ENCODE results near the gene VWF.
"Not testable (repeated sequence)": the region's sequence is repeated elsewhere in the genome, so short reads cannot be mapped to it uniquely, and the experiment has no call there.

Gene VWF

GRCh38 chr12:6030081-6030480 is 94.4 kb downstream of the VWF start:
- 90% methylated on average over 2 of the region's 3 CpGs for WGBS
- Histone ChIP-seq H3K14ac (ENCODE audit: low read length in 2 of 2) (no peak overlapping the region), H2BK5ac (ENCODE audit: low read depth, low read length, poor library complexity, severe bottlenecking) (no peak overlapping the region), H2AFZ (ENCODE audit: low read depth, low read length) (no peak overlapping the region), H3K4me1 (ENCODE audit: control insufficient read depth, insufficient read depth, low read depth, low read length) (peaks cover 10% of the 10 kb centered on the region), H3K4ac (ENCODE audit: low read depth in 1 of 2, low read length in 2 of 2) (no peak overlapping the region), H2BK12ac (ENCODE audit: low read length in 2 of 2) (no peak overlapping the region), H3K4me3 (ENCODE audit: insufficient read depth in 1 of 2, low read depth in 1 of 2, low read length in 2 of 2) (no peak overlapping the region), H2BK15ac (ENCODE audit: low read depth, poor library complexity, severe bottlenecking) (no peak overlapping the region), H3K27me3 (ENCODE audit: control insufficient read depth in 1 of 2, insufficient read depth in 1 of 2, low read length in 2 of 2) (peaks cover 0 to 7% of the 10 kb centered on the region in 2 experiments), H3K18ac (ENCODE audit: low read depth in 1 of 2, low read length in 2 of 2) (no peak overlapping the region), H2AK5ac (ENCODE audit: low read length, severe bottlenecking) (no peak overlapping the region), H3K36me3 (ENCODE audit: control insufficient read depth in 1 of 2, insufficient read depth in 2 of 2, low read depth in 1 of 2, low read length in 2 of 2) (no peaks in the 10 kb centered on the region), H4K8ac (ENCODE audit: low read length) (no peak overlapping the region), H2BK120ac (ENCODE audit: low read depth, low read length) (no peak overlapping the region), H3K23ac (ENCODE audit: low read length in 2 of 2) (no peak overlapping the region), H3K79me1 (replicated peaks; ENCODE audit: low read length, poor library complexity, severe bottlenecking) (no peaks in the 10 kb centered on the region), H3K9ac (ENCODE audit: low read length) (no peak overlapping the region), H4K91ac (ENCODE audit: low read length) (no peak overlapping the region), H3K4me2 (ENCODE audit: low read length, poor library complexity, severe bottlenecking) (no peak overlapping the region), H3K27ac (ENCODE audit: low read length, poor library complexity, severe bottlenecking) (no peak overlapping the region), H3K9me3 (ENCODE audit: control insufficient read depth, low read length) (peaks cover 8% of the 10 kb centered on the region)
- no peak for DNase-seq

- H2BK5ac ChIP-seq (ENCODE audit: low read depth, low read length, poor library complexity, severe bottlenecking), result no peak overlapping the region
- no peak overlapping the region for H2BK15ac ChIP-seq (ENCODE audit: low read depth, poor library complexity, severe bottlenecking)
- no peak overlapping the region for H2BK120ac ChIP-seq (ENCODE audit: low read depth, low read length)
- no peak overlapping the region for H3K4me2 ChIP-seq (ENCODE audit: low read length, poor library complexity, severe bottlenecking)
- no peak overlapping the region for H3K4ac ChIP-seq (ENCODE audit: low read depth in 1 of 2, low read length in 2 of 2)
- H3K4me1 ChIP-seq (ENCODE audit: control insufficient read depth, insufficient read depth, low read depth, low read length), result peaks cover 9% of the 10 kb centered on the region
- H2AFZ ChIP-seq (ENCODE audit: low read depth, low read length), result no peak overlapping the region
- no peak overlapping the region for H3K9ac ChIP-seq (ENCODE audit: low read length)
- WGBS, result 62% methylated on average over 4 of the region's 5 CpGs
- peaks cover 0 to 4% of the 10 kb centered on the region in 2 experiments for H3K27me3 ChIP-seq (ENCODE audit: control insufficient read depth in 1 of 2, insufficient read depth in 1 of 2, low read length in 2 of 2)
- DNase-seq, result no peak
- peaks cover 8% of the 10 kb centered on the region for H3K9me3 ChIP-seq (ENCODE audit: control insufficient read depth, low read length)
- no peak overlapping the region for H3K18ac ChIP-seq (ENCODE audit: low read depth in 1 of 2, low read length in 2 of 2)
- H3K4me3 ChIP-seq (ENCODE audit: insufficient read depth in 1 of 2, low read depth in 1 of 2, low read length in 2 of 2), result no peak overlapping the region
- H4K8ac ChIP-seq (ENCODE audit: low read length), result no peak overlapping the region
- H2AK5ac ChIP-seq (ENCODE audit: low read length, severe bottlenecking), result no peak overlapping the region
- H3K23ac ChIP-seq (ENCODE audit: low read length in 2 of 2), result no peak overlapping the region
- H4K91ac ChIP-seq (ENCODE audit: low read length), result no peak overlapping the region
- no peaks in the 10 kb centered on the region for H3K79me1 ChIP-seq (replicated peaks; ENCODE audit: low read length, poor library complexity, severe bottlenecking)
- no peak overlapping the region for H2BK12ac ChIP-seq (ENCODE audit: low read length in 2 of 2)
- H3K14ac ChIP-seq (ENCODE audit: low read length in 2 of 2), result no peak overlapping the region
- no peaks in the 10 kb centered on the region for H3K36me3 ChIP-seq (ENCODE audit: control insufficient read depth in 1 of 2, insufficient read depth in 2 of 2, low read depth in 1 of 2, low read length in 2 of 2)
- no peak overlapping the region for H3K27ac ChIP-seq (ENCODE audit: low read length, poor library complexity, severe bottlenecking)
Measured at GRCh38 chr12:6029401-6029800, 95.1 kb downstream of the VWF start.

GRCh38 chr12:6026998-6027397 is 97.5 kb downstream of the VWF start:
- Histone ChIP-seq H3K27me3 (ENCODE audit: control insufficient read depth in 1 of 2, insufficient read depth in 1 of 2, low read length in 2 of 2) (no peaks in the 10 kb centered on the region), H3K18ac (ENCODE audit: low read depth in 1 of 2, low read length in 2 of 2) (no peak overlapping the region), H3K23ac (ENCODE audit: low read length in 2 of 2) (no peak overlapping the region), H3K4me3 (ENCODE audit: insufficient read depth in 1 of 2, low read depth in 1 of 2, low read length in 2 of 2) (no peak overlapping the region), H3K9me3 (ENCODE audit: control insufficient read depth, low read length) (peaks cover 8% of the 10 kb centered on the region), H4K8ac (ENCODE audit: low read length) (no peak overlapping the region), H3K4me2 (ENCODE audit: low read length, poor library complexity, severe bottlenecking) (no peak overlapping the region), H3K79me1 (replicated peaks; ENCODE audit: low read length, poor library complexity, severe bottlenecking) (no peaks in the 10 kb centered on the region), H3K4me1 (ENCODE audit: control insufficient read depth, insufficient read depth, low read depth, low read length) (peaks cover 3% of the 10 kb centered on the region), H2AK5ac (ENCODE audit: low read length, severe bottlenecking) (no peak overlapping the region), H3K36me3 (ENCODE audit: control insufficient read depth in 1 of 2, insufficient read depth in 2 of 2, low read depth in 1 of 2, low read length in 2 of 2) (peaks cover 0 to under 1% of the 10 kb centered on the region in 2 experiments), H3K27ac (ENCODE audit: low read length, poor library complexity, severe bottlenecking) (no peak overlapping the region), H2BK15ac (ENCODE audit: low read depth, poor library complexity, severe bottlenecking) (no peak overlapping the region), H3K4ac (ENCODE audit: low read depth in 1 of 2, low read length in 2 of 2) (no peak overlapping the region), H2BK120ac (ENCODE audit: low read depth, low read length) (no peak overlapping the region), H2BK5ac (ENCODE audit: low read depth, low read length, poor library complexity, severe bottlenecking) (no peak overlapping the region), H2BK12ac (ENCODE audit: low read length in 2 of 2) (no peak overlapping the region), H3K14ac (ENCODE audit: low read length in 2 of 2) (no peak overlapping the region), H3K9ac (ENCODE audit: low read length) (no peak overlapping the region), H4K91ac (ENCODE audit: low read length) (no peak overlapping the region), H2AFZ (ENCODE audit: low read depth, low read length) (no peak overlapping the region)
- 78% methylated on average over 6 of the region's 6 CpGs for WGBS
- no peak for DNase-seq

- not testable (repeated sequence) for H2AK5ac ChIP-seq (ENCODE audit: low read length, severe bottlenecking); H3K14ac ChIP-seq (ENCODE audit: low read length in 2 of 2); H4K8ac ChIP-seq (ENCODE audit: low read length); H2AFZ ChIP-seq (ENCODE audit: low read depth, low read length); H3K27ac ChIP-seq (ENCODE audit: low read length, poor library complexity, severe bottlenecking); H3K4me3 ChIP-seq (ENCODE audit: insufficient read depth in 1 of 2, low read depth in 1 of 2, low read length in 2 of 2); H3K4me2 ChIP-seq (ENCODE audit: low read length, poor library complexity, severe bottlenecking); H2BK12ac ChIP-seq (ENCODE audit: low read length in 2 of 2); H4K91ac ChIP-seq (ENCODE audit: low read length); H3K4ac ChIP-seq (ENCODE audit: low read depth in 1 of 2, low read length in 2 of 2); H3K79me1 ChIP-seq (replicated peaks; ENCODE audit: low read length, poor library complexity, severe bottlenecking); DNase-seq; H3K18ac ChIP-seq (ENCODE audit: low read depth in 1 of 2, low read length in 2 of 2); H2BK15ac ChIP-seq (ENCODE audit: low read depth, poor library complexity, severe bottlenecking); H3K23ac ChIP-seq (ENCODE audit: low read length in 2 of 2); H2BK5ac ChIP-seq (ENCODE audit: low read depth, low read length, poor library complexity, severe bottlenecking); H3K36me3 ChIP-seq (ENCODE audit: control insufficient read depth in 1 of 2, insufficient read depth in 2 of 2, low read depth in 1 of 2, low read length in 2 of 2); H3K9ac ChIP-seq (ENCODE audit: low read length); H3K4me1 ChIP-seq (ENCODE audit: control insufficient read depth, insufficient read depth, low read depth, low read length); H3K27me3 ChIP-seq (ENCODE audit: control insufficient read depth in 1 of 2, insufficient read depth in 1 of 2, low read length in 2 of 2); H3K9me3 ChIP-seq (ENCODE audit: control insufficient read depth, low read length); H2BK120ac ChIP-seq (ENCODE audit: low read depth, low read length)
- 72% methylated on average over 7 of the region's 9 CpGs for WGBS
Measured at GRCh38 chr12:6025703-6026298, 98.7 kb downstream of the VWF start.

All from mesenchymal stem cell (in vitro differentiated cells and primary cell).